ENCODE measurements around the gene CERK. TPM values are rescaled to one million over a fixed set of nuclear protein-coding genes. Genes with fewer than 3 reads are reported as not detected.

Gene CERK
- total and polyA plus RNA-seq, 9 of the 15 experiments (the other 6 are each of a cell fraction or from before 2014, with no cell fraction given): 1.1 to 14.9 (median 8.7) TPM

GRCh38 chr22:46753761-46754109 lies 15.7 kb upstream of the CERK start (continued):
- no peak for TF ChIP-seq TCF7 (IDR thresholded peaks at IDR 0.05; ENCODE audit: borderline replicate concordance)
- TF ChIP-seq SMARCA4 (IDR thresholded peaks at IDR 0.05): no peak
- TF ChIP-seq ZNF146 (CRISPR knock-in tag; IDR thresholded peaks at IDR 0.05; ENCODE audit: unreplicated experiment): no peak
- TF ChIP-seq ZNF407 (IDR thresholded peaks at IDR 0.05; ENCODE audit: low read depth): no peak
- no peak for TF ChIP-seq MCM2 (IDR thresholded peaks at IDR 0.05; ENCODE audit: low read depth)
- TF ChIP-seq ZNF764 (CRISPR knock-in tag; IDR thresholded peaks at IDR 0.05; ENCODE audit: low read depth): no peak
- TF ChIP-seq TARDBP (IDR thresholded peaks at IDR 0.05): no peak
- TF ChIP-seq RBBP5 (IDR thresholded peaks at IDR 0.05; ENCODE audit: borderline replicate concordance, insufficient read depth, low read length, poor library complexity, severe bottlenecking): peak; percentile 4
